T follicular helper cell (primary cell): ENCODE data around the gene RASGRP2.
A peak's percentile ranks its signal among the peaks of the same experiment; 100 is the strongest.

Experiments used
- DNase-seq: peaks from one replicate; pipeline ENCODE4 v3.0.0-alpha.2; 2020; ENCODE audit warnings: low read depth

Gene RASGRP2

DNA sequence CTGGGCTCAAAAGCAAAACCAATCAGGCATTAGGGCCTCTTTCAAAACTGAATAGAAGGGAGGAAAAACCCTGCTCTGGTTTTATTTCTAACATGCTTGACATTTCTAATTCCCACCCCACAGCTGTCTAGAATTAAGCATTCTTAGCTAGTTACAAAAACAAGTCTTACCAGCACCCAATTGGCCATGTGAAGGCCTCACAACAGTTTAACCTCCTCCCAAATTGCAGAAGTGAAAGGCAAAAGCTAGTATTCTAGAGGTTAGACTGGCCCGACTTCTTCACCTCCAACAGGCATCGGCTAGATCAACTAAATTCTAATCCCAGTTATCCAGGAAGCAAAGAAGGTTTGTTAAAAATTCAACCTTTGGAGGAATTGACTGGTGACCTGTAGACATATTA, 27.9 kb upstream of the RASGRP2 start:
- DNase-seq = no peak

DNA sequence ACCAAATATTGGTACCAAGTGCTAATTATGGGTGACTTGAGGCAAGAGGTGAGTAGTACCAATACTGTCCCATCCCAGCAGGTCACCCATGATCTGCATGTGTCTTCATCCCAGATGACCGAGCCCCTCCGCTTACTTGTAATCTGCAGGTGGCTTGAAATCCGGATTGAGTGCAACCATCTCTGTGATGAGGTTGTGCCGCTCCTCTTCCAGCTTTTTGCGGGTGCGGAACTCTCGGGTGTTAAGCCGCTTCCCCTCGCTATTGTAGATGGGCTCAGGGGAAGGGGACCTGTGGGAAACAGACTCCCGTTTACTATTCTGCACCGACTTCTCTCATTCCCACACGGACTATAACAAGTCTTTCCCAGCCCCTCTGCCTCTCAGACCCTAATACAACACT, 26.2 kb upstream of the RASGRP2 start:
- DNase-seq = no peak

DNA sequence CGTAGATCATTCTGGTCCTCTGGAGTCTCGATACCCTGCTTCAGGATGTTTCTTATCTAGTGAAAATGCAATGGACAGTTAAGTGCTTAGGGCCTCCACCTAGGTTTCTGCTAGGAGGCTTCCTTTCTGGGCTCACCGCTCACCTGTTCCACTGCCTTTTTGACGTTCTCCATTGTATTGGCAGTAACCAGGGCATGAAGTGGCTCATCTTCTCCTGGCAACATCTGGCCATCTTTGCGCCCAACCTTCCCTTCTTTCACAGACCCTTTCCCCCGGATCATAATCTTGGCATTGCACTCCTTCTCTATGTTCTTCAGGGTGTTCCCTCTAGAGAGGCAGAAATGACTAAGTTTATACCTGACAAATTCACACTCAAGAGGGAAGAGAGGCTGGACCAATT, 25.3 kb upstream of the RASGRP2 start:
- DNase-seq = no peak

DNA sequence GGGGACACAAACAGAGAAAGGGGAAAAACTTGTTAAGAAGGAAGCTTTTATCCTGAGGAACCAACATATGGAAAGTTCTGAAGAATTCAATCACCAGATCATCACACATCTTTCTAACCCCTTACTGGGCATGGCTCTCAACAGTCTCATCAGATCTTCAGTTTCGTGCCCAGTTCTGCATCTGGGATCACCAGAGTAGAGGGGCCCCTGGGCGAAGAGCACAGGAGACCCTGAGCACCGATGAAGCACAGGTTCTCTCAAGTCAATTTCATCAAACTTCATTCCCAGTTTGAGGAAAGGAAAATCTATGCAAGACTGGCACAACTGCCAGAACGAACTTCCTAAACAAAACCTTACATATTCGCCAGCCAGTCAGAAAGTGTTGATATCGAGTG, 24.4 kb upstream of the RASGRP2 start:
- no peak for DNase-seq

DNA sequence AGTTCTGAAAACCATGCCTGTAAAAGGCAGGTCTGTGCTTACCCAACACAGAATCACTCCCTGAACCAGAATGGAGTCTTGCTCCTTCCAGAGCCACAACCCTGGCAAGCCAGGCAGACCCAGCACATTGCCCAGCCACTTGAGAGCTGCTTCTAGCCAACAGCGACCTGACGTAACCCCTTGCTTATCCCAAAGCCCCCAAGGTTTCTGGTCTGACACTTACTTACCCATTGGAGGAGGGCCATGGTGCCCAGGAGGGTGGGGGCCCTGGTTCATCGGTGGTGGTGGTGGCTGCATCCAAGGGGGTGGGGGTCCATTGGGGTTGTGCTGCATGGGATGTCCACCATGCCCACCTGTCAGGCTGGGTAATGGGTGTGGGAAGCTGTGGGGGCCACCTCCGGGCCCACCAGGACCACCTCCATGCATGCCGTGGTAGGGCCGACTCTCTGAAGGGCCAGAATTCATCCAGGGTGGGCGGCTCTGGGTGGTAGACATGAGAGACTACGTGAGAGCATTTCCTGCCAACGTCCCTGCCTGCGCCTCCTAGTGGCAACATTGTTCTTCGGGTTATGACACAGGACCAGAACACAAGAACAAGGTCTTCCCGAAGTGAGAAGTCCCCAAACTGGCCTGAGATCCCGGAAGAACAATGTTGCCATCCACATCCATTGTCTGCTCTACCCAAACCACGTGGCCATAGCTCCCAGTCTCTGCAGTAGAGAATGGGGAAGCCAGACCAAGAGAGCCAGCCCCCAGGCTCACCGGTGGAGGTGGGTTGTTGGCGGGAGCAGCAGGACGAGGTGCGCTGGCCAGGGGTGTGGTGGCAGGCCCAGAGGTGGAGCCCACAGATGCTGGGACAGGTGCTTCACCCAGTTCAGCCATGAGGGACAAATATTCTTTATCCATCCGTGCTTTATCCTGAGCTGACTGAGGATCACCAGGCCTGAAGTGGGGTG, 23.7 kb upstream of the RASGRP2 start:
- peak; percentile 73 for DNase-seq

DNA sequence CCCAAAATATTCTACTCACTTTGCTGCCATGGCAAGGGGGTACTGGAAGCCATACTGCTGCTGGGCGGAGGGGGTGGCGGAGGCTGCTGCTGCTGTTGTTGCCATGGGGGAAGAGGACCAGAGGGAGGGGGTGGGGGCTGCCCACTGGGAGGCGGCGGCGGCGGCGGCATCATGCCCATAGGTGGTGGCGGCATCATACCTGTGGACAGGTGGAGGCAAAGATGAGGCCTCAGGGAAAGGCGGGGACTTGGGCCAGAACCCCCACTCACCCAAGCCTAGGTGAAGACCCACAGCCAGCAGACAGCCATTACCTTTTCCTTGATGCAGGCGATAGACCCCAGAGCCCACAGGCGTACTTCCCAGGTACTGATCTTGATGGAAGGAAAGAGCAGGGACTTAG, 22.9 kb upstream of the RASGRP2 start:
- DNase-seq = no peak

DNA sequence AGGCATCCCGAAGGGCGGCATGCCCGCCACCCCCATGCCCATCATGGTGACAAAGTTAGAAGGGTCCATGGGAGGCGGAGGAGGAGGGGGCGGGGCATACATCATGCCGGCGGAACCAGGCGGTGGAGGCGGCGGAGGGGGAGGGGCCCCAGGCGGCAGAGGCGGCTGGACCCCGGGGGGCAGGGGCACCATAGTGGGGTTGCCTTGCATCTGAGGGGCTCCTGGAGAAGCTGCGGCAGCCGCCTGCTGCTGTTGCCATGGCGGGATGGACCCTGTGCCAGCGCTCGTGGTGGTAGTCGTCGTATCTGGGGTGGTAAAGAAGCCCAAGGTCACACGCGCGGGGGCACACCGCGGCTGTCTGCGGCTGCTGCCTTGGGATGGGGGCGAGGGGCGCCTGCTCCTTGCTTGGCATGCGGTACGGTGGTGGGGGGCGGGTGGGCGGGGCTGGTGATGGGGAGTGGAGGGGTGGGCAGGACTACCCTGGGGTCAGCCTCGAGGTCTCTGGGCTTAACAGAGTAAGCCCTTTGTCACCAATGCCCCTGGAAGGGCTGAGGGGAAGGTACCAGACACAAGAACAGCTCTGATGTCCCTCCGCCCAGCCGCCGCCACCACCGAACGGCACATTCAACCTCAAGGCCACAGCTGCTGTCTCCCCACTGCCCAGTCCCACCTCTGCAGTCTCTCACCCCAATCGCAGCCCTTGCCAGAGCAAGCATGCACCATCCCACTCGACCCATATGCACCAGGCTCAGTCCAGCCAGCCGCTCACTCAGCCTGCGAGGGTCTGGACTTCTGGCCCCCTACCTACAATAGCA, 22.1 kb upstream of the RASGRP2 start:
- no peak for DNase-seq

DNA sequence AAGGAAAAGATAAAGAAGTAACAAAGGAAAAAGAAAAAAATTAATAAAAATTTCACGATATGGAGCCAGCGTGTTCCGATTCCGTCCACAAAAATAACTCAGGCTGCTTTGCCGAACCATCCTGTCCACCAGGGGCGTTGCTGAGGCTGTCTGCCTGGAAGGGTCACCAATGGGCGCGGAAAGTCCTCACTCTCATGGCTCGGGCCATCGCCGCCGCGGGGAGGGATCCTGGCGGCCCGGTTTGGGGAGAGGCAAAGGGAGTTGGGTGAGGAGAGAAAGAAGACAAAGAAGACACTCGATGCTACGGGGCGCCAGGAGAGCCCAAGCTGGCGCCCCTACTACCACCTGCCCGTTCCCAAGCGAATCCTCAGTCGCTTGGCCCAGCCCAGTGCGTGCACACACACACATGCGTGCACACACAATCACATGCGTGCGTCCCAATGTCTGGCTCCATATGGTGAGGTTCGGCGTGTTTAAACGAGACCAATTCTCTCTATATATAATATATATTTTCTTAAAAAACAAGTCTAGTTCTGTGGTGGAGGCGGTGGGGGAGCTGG, 21.4 kb upstream of the RASGRP2 start:
- DNase-seq = no peak

DNA sequence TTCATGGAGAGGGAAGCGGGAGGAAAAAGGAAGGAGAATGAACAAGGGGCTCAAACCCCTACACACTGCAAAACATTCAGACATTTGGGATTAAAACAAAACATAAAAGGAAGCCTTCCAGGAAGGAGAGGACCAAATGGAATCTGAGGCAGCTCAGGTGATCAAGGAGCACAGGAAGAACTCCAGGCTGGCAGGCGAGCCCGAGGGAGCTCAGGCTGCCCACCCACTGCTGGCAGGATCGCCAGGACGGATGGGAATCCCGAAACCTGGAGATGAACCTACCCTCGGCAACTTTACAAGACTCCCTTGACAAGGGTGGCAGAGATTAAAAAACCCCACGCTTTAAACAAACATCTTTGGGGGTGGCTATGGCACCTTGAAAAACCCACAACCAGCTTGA, 20.8 kb upstream of the RASGRP2 start:
- DNase-seq = no peak

DNA sequence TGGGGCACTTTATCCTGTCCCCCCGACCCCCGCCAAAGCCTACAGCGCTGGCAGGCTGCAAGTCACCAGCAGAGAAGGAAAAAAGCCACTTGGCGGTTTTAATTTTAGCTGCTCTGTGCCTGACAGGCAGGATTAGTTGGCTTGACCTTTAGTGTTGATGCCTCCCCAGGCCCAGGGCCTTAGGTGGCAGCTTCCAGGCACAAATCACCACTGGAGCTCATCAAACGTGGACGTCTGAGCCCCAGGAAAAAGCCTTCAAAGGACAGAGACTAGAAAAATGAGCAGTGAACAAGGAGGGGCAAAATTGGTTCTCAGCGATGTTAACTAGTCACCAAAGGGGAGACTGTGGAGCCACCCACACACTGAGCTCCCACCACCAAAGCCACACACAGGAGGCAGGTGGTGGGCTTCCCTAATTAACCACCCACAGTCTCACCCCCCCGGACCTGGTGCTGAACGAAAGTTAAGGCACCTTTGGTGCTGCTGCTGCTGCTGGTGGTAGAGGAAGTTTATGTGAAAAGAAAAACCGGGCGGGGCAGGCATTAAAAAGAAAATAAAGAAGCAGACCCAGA, 20.2 kb upstream of the RASGRP2 start:
- DNase-seq = no peak

DNA sequence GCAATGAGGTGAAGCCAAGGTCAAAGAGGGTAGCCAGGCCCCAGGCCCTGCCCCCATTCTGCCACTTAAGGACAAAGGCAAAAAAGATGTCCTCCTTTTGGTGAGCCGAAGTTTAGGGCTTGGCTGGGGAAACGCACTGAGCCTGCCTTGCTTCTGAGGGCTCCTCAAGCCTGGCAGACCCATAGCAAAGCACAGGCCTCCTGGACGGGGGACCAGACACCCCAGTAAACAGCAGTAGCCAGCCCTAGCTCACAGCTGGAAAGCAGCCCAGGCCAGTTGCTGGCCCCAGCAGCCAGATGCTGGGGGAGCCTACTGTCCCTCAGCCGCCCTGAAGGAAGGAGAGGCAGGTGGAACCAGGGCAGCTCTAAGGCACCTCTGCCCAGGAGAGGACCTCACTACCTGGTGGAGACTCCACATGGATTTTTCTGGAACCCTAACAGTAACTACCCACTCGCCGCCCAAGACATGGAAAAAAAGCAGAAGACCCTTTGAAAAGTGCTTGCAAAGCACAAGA, 19.6 kb upstream of the RASGRP2 start:
- DNase-seq = no peak

DNA sequence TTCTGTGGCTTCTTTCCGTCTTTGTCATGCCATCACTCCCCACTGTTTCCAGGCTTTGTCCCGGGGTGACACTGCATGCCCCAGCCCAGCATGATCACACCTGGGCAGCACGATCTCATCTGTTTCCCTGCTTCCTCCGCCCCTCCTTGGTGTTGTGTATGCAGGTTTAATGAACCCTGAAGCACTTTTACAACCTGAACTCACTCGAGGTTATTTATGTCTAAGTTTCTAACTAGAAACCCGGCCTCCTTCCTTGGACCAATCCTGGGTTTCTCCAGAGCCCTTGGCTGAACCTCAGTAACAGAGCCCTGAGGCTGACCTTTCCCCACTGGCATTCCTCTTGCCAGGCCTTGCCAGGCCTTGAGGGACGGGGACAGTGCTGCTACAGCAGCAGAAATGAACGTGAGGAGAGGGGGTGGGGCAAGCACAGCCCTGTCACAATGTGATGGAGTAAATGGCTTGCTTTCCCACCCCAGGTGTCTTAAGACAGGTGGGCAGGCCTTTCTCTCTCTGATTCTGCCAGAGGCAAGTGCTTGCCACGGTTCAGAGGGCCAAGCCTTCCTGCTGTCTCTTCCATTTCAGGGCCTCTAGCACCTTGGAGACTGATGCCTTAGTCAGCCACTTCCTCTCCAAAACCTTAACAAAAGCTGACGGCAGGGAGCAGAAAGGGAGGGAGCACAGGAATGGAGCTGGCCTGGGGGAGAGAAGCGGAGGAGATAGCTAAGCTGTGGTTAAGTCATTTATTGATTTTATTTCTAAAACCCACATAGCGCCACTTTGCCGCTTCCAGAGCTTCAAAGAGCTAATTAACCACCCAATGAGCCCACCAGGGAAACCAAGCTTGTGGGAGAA, 19.0 kb upstream of the RASGRP2 start:
- no peak for DNase-seq

DNA sequence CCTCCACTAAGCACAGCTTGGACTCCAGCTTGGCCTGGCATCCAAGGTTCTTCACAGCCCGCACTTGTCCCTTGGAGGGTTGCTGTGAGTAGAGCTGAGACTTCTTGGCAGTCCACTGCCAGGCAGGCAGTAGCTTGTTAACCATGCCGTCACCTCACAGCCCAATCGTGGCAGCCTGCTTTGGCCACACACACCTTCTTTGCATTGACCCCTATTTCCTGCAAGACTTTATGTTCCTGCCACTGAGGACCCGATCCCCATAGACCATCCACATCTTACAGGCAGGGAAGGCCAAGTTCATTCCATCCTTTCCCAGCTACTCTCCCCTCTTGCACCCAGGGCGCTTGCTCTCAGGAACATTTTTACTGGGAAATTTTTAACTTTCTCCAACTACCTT, 18.3 kb upstream of the RASGRP2 start:
- no peak for DNase-seq

DNA sequence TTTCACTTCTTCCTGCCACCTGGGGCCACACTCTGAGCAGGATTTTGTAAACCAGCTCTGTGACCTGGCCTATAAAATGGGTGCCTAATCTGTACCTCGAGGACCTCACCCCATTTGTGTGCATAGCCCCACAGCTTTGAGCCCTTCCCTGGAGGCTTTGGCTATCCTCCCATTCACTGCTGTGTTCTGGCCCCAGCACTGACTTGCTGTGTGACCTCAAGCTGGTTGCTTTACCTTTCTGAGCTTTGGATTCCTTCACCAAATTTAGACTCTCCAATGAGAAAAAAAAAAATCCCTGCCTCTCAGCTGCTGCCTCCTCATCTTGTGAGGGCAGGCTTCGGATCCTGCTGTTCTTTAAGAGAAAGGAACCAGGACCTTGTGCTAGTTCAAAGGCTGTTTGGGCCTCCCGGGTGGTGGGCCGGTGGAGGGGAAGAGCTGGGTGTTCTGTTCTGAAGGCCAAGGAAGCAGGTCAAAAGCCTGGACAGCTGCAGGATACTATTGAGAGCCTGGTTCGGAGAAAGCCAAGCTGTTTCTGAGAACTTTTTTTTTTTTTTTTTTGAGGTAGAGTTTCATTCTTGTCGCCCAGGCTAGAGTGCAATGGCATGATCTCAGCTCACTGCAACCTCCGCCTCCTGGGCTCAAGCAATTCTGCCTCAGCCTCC, 16.9 kb upstream of the RASGRP2 start:
- no peak for DNase-seq

DNA sequence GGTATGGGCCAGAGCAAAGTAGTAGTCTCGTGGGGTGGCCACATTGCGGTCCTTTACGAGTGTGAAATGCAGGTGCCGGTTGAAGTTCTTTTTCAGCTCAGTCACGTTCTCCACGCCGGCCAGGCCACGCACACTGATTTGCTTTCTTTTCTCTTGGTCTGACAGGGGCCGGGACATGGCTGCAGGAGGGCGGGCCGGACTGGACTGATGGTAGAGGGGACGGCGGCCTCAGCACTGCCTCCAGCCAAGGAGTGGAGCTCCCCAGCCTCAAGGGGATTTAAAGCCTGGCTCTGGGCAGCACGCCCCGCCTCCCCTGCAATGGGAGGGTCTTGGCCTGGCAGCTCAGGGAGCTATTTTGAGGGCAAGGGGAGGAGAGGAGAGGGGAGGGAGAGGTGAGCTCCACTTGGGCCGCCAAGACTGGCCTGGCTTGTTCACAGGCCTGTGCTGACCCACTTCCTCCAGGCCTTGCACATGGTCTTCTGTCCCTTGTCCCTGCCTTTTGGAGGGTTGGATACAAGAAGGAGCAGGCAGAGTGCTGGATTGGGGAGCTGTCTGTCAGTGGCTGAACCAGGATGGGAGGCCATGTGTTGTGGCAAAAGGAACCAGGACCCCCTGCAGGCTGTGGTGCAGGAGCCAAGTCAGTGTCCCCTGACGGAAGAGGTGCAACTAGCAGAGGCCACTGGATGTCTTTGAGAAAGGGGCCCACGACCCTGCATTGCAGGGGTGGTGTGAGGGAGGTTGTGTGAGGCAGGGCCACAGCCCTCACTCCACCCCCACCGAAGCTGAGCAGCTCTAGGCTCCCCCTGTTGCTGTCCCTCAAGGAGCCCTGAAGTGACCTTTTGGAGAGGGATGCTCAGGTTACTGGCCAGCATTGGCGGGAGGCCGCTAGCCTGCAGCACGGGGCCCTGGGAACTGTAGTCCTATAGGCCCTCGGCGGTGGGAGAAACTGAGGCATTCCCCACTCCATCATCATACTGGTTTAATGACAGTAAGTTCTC, 16.1 kb upstream of the RASGRP2 start, which contains the start of gene PYGM:
Gene PYGM (minus strand): TSS at position 253 of the 998 bp plus-strand sequence. CDS start 76 bp downstream, at position 177.
- DNase-seq = no peak

DNA sequence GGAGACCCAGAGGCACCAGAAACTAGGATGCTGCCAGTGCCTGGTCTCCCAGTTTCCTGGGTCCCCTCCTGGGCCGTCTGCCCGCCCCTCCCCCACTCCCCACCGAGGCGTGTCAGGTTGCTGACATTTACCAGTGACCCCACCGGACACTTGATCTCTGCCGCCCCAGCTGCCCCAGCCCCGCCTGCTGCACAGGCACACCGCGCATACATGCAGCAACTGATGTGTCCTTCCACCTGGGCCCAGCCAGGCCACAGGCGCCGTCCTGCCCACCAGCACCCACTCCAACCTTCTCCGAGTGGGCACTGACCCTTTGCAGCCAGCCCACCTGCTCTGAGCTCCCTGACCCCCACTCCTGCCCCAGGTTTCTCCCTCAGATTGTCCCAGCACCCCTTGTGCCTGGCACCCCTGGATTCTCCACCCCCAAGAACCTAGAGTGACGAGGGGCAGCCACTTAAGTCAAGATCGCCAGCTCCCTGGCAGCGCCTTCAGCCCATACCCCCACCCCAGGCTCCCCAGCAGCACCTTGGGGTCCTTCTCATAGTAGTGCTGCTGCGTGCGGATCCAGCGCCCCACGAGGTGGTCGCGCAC, 15.3 kb upstream of the RASGRP2 start:
- no peak for DNase-seq

DNA sequence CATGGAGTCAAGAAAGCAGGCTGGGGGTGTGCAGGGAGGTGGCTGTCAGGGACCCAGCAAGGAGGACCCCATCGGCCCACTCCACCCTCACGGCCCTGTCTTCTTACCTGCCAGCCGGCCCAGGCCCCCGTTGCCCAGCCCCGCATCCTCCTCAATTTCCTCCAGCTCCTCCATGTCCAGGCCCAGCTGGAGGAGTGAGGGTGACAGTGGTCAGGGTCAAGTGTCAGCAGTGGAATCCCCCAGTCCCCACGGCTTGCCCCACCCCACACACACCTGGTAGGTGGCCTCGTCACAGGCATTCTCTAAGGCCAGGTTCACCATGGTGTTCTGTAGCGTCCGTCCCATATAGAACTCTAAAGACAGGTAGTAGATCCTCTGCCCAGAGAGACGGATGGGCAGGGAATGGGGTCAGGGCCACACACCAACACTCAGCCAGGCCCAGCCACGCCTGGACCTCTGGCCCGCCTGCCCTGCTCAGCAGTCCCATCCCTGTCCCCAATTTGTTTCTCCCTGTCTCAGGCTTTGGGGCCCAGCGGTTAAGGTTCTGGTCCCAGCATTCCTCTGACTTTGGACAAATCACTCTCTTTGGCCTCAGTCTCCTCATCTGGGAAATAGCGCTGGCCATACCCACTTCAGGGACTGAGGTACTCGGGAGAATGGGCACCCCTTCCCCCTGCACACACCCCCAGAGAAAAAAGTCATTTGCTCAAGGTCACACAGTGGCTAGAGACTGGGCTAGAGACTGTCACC, 14.6 kb upstream of the RASGRP2 start:
- no peak for DNase-seq
